PFSK-1 (cell line): ENCODE results near the gene CST2.

Source experiments
- FOXP2 ChIP-seq: optimal IDR thresholded peaks from 2 replicates; pipeline ENCODE3; 2011; ENCODE audit warnings: borderline replicate concordance, control low read depth, inconsistent platforms; ENCODE audit not compliant: insufficient read depth; ENCODE audit errors: extremely low read length, extremely low read depth
- POLR2AphosphoS5 ChIP-seq: IDR thresholded peaks from 2 replicates; pipeline ENCODE4 v1.6.1; 2012; ENCODE audit warnings: low read depth, mild to moderate bottlenecking, control low read depth, low read length, moderate library complexity
- SIN3A ChIP-seq: IDR thresholded peaks from 2 replicates; pipeline ENCODE4 v1.6.1; 2012; ENCODE audit warnings: mild to moderate bottlenecking, low read length, moderate library complexity, borderline replicate concordance; ENCODE audit not compliant: insufficient read depth
- TAF1 ChIP-seq: IDR thresholded peaks from 2 replicates; pipeline ENCODE4 v1.6.1; 2012; ENCODE audit warnings: low read length, control low read depth, borderline replicate concordance; ENCODE audit not compliant: insufficient read depth
- TF ChIP-seq, protein P1 (sequence below), 2 experiments: IDR thresholded peaks; 2 replicates each; pipeline versions ENCODE4 v1.6.1 to v1.8.0; 2011 to 2012; ENCODE audit warnings: low read depth in 2 of 2, low read length in 2 of 2, control low read depth in 1 of 2, inconsistent platforms in 1 of 2, mild to moderate bottlenecking in 1 of 2, moderate library complexity in 1 of 2; ENCODE audit not compliant: insufficient read depth in 1 of 2

DNA sequence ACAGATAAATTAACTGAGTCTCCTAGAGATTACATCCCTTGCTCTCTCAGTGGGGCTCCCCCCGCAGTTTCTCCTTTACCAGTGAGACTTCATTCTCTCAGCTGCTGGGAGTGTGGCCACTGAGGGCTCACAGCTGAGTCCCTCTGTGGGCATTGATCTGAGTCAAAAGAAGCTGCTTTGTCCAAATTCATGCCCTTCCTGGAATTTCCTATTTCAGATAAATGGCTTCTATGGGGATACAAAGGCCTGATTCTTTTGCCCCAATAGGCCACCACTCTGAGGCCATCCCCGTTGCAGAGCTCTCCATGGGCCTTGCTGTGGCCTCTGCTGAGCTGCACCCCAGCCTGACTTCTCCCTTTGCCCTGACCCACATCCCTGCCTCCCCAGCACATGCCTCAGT lies 43.0 kb upstream of the CST2 start:
- no peak for TF ChIP-seq POLR2AphosphoS5
- TF ChIP-seq TAF1 = no peak
- TF ChIP-seq, protein P1, sequence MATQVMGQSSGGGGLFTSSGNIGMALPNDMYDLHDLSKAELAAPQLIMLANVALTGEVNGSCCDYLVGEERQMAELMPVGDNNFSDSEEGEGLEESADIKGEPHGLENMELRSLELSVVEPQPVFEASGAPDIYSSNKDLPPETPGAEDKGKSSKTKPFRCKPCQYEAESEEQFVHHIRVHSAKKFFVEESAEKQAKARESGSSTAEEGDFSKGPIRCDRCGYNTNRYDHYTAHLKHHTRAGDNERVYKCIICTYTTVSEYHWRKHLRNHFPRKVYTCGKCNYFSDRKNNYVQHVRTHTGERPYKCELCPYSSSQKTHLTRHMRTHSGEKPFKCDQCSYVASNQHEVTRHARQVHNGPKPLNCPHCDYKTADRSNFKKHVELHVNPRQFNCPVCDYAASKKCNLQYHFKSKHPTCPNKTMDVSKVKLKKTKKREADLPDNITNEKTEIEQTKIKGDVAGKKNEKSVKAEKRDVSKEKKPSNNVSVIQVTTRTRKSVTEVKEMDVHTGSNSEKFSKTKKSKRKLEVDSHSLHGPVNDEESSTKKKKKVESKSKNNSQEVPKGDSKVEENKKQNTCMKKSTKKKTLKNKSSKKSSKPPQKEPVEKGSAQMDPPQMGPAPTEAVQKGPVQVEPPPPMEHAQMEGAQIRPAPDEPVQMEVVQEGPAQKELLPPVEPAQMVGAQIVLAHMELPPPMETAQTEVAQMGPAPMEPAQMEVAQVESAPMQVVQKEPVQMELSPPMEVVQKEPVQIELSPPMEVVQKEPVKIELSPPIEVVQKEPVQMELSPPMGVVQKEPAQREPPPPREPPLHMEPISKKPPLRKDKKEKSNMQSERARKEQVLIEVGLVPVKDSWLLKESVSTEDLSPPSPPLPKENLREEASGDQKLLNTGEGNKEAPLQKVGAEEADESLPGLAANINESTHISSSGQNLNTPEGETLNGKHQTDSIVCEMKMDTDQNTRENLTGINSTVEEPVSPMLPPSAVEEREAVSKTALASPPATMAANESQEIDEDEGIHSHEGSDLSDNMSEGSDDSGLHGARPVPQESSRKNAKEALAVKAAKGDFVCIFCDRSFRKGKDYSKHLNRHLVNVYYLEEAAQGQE (IDR thresholded peaks at IDR 0.05; ENCODE audit: insufficient read depth in 1 of 2, low read depth in 2 of 2, low read length in 2 of 2) = no peak
- no peak for TF ChIP-seq SIN3A
- TF ChIP-seq FOXP2 = no peak
